A549 (cell line): Measurements from ENCODE around the gene MAST3.

Source experiments
- EP300 ChIP-seq, 2 experiments: fragments of >200 bp; sonication (Bioruptor Twin); formaldehyde crosslinking; IDR thresholded peaks; 2 replicates in 1 of 2; 3 replicates in 1 of 2; pipeline ENCODE4 v1.6.1; 2016 to 2017
- MYC ChIP-seq: IDR thresholded peaks from 2 replicates; pipeline ENCODE4 v1.6.1; 2012; ENCODE audit warnings: mild to moderate bottlenecking, inconsistent platforms, low read length, improper control_type of control experiment, borderline replicate concordance
- PBX3 ChIP-seq: IDR thresholded peaks from 2 replicates; pipeline ENCODE4 v1.6.1; 2012
- RFX5 ChIP-seq: fragments of 450-650 bp; IDR thresholded peaks from 2 replicates; pipeline ENCODE4 v1.7.1; 2014; ENCODE audit warnings: antibody characterized with exemption, mild to moderate bottlenecking, moderate library complexity
- SMC3 ChIP-seq: fragments of >200 bp; sonication (Bioruptor Twin); formaldehyde crosslinking; IDR thresholded peaks from 3 replicates; pipeline ENCODE4 v1.6.1; 2018; ENCODE audit warnings: inconsistent platforms
- TF ChIP-seq, protein P1 (sequence below): IDR thresholded peaks from 2 replicates; pipeline ENCODE4 v1.6.1; 2012
- TF ChIP-seq, protein P2 (sequence below): fragments of >200 bp; sonication (Bioruptor Twin); formaldehyde crosslinking; IDR thresholded peaks from 3 replicates; pipeline ENCODE4 v1.5.1; 2016

GRCh38 chr19:18149596-18149975 is 52.0 kb downstream of the MAST3 start:
- TF ChIP-seq, protein P1, sequence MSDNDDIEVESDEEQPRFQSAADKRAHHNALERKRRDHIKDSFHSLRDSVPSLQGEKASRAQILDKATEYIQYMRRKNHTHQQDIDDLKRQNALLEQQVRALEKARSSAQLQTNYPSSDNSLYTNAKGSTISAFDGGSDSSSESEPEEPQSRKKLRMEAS = no peak
- TF ChIP-seq, protein P2, sequence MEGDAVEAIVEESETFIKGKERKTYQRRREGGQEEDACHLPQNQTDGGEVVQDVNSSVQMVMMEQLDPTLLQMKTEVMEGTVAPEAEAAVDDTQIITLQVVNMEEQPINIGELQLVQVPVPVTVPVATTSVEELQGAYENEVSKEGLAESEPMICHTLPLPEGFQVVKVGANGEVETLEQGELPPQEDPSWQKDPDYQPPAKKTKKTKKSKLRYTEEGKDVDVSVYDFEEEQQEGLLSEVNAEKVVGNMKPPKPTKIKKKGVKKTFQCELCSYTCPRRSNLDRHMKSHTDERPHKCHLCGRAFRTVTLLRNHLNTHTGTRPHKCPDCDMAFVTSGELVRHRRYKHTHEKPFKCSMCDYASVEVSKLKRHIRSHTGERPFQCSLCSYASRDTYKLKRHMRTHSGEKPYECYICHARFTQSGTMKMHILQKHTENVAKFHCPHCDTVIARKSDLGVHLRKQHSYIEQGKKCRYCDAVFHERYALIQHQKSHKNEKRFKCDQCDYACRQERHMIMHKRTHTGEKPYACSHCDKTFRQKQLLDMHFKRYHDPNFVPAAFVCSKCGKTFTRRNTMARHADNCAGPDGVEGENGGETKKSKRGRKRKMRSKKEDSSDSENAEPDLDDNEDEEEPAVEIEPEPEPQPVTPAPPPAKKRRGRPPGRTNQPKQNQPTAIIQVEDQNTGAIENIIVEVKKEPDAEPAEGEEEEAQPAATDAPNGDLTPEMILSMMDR = no peak
- TF ChIP-seq EP300 (IDR thresholded peaks at IDR 0.05) = no peak
- TF ChIP-seq MYC = no peak
- no peak for TF ChIP-seq PBX3
- no peak for TF ChIP-seq SMC3
- TF ChIP-seq RFX5 = no peak
